ENCODE results near the gene CLTA.
"Not testable (repeated sequence)": the region's sequence is repeated elsewhere in the genome, so short reads cannot be mapped to it uniquely, and the experiment has no call there.

The CLTA gene

DNA sequence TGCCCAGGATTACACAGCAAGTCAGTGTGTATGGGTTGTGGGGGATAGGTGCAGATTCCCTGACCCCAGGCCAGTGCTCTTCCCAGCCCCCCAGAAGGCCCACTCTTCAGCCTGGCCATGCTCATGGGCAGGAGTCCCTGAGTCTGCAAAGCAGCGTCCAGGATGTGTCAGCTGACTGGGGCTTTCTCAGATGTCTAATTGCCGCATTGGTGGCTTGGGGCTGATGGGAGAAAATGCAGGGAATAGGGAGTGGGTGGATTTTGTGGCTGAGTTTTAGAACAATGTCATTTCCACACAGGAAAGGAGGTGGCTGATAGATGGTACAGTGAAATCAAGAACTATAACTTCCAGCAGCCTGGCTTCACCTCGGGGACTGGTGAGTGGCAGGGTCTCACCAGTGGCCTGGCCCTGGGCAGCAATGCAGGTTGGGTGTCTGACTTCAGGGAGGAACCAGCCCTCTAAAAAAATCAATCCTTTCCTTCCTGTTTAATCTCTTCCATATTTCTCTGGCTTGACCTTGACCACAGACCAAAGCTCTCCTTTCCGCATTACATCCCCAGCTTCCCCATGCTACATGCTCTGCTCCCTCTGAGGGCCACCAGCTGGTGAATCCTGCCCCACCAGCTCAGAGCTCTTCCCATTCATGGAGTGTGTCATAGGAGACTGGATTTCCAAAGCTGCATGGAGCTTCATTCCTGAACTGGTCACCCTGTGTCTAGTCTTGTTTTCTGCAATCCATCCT is 40.0 kb upstream of the CLTA start:
- DNase-seq: no peak
- Mint-ChIP-seq H3K4me1 (peaks cover 85% of the 10 kb centered on the region), H3K36me3 (peaks cover 47% of the 10 kb centered on the region), H3K27me3 (no peaks in the 10 kb centered on the region), H3K4me3 (peak overlapping the region; percentile 74), H3K9me3 (peaks cover 13% of the 10 kb centered on the region), H3K27ac (peak overlapping the region; percentile 97)
- CTCF ChIA-PET: interaction anchor here (0.7 to 2.3 kb wide), 7 partner anchors 11 to 47 kb away, joined by 3 to 5 read pairs (median 4); partner anchors contain the start of gene GLIPR2

DNA sequence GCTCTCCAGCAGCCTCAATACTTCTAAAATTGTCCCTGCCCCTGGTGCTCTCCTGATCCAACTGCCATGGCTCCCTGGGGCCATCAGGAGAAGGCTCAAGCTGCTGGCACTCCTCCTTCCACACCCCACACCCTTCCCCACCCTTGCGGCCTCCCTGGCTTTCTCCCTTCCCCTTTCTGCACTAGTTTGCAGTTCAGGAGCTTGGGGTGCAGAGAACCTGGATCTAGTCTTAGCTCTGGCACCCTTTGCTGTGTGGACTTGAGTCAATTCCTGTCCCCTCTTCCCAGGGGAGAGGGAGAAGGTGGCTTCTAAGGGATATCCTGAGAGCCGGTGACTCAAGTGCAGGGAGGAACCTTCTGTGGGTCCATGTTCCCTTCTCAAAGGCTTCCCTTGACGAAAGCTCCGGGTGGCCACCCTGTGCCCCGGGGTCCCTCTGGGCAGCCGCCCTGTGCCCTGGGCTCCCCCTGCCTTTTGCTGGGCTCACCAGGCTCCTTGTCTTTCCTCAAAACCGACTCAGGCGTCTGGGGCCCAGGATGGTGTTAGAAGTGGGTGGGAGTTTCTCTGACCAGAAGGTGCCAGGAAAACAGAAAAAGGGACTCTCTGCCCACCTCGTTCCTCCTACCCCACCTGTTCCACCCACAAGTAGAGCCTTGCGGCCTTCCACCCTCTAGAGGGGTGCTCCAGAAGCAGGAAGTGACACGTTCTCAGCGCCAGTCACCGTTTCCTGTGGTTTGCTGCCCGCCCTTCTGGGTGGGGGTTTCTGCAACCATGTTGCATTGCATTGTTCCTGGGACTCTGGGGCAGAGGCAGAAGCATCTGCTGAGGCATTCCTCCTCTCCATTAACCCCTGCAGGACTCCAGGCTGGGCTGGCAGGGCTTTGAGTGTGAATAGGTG is 39.2 kb upstream of the CLTA start:
- CTCF ChIA-PET: interaction anchor here (0.6 to 2.3 kb wide), 7 partner anchors 12 to 58 kb away, joined by 3 to 5 read pairs (median 3); partner anchors contain the start of gene GLIPR2
- Mint-ChIP-seq H3K27me3 (no peaks in the 10 kb centered on the region), H3K4me1 (peaks cover 78% of the 10 kb centered on the region), H3K4me3 (peak overlapping the region; percentile 74), H3K9me3 (peaks cover 8% of the 10 kb centered on the region), H3K36me3 (peaks cover 42% of the 10 kb centered on the region), H3K27ac (peak overlapping the region; percentile 97)
- peak; percentile 93 for DNase-seq

DNA sequence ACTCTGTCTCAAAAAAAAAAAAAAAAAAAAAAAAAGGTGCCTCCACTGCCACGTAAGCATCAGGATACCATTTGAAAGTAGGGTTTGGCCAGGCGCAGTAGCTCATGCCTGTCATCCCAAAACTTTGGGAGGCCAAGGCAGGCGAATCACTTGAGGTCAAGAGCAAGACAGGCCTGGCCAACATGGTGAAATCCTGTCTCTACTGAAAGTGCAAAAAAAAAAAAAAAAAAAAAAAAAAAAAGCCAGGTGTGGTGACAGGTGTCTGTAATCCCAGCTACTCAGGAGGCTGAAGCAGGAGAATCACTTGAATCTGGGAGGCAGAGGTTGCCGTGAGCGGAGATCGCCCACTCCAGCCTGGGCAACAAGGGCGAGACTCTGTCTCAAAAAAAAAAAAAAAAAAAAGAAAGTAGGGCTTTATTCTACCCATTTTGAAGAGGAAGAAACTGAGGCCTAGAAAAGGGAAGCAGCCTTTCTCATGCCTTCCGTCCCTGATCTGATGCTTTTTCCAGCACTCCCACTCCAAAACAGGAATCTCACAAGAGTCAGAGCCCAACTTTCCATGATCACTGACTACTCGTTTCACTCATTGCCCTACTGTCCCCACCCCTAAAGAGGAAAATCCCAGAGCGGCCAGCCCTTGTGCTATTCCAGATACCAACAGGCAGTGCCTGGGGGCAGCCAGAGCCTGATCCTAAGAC is 37.8 kb upstream of the CLTA start:
- peaks cover 37% of the 10 kb centered on the region for H3K36me3 Mint-ChIP-seq
- no peaks in the 10 kb centered on the region for H3K27me3 Mint-ChIP-seq
- DNase-seq: no peak
- H3K9me3 Mint-ChIP-seq: peaks cover 4% of the 10 kb centered on the region
- H3K4me1 Mint-ChIP-seq: peaks cover 68% of the 10 kb centered on the region
- peak overlapping the region; percentile 73 for H3K27ac Mint-ChIP-seq
- CTCF ChIA-PET: interaction anchor here (1.6 to 2.3 kb wide), 2 partner anchors 11 to 14 kb away, joined by 3 to 5 read pairs; no protein-coding TSS in a partner anchor
- no peak overlapping the region for H3K4me3 Mint-ChIP-seq

DNA sequence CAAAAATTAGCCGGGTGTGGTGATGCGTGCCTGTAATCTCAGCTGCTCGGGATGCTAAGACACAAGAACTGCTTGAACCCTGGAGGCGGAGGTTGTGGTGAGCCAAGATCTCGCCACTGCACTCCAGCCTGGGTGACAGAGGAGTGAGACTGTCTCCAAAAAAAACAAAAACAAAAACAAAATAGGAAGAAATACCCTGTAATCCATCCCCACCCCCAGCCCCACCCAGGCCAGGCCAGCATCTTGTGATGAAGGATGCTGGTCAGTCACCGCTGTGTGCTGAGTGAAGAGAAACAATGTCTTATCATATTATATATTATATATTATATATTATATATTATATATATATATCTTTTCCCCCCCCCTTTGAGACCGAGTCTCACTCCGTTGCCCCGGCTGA is 37.0 kb upstream of the CLTA start:
- CTCF ChIA-PET: interaction anchor here (3.0 kb wide), 1 partner anchor 51 kb away, joined by 9 read pairs; no protein-coding TSS in a partner anchor
- no peaks in the 10 kb centered on the region for H3K27me3 Mint-ChIP-seq
- no peak overlapping the region for H3K27ac Mint-ChIP-seq
- H3K4me3 Mint-ChIP-seq: no peak overlapping the region
- no peak for DNase-seq
- peaks cover 66% of the 10 kb centered on the region for H3K4me1 Mint-ChIP-seq
- H3K9me3 Mint-ChIP-seq: peaks cover 4% of the 10 kb centered on the region
- H3K36me3 Mint-ChIP-seq: peaks cover 45% of the 10 kb centered on the region

DNA sequence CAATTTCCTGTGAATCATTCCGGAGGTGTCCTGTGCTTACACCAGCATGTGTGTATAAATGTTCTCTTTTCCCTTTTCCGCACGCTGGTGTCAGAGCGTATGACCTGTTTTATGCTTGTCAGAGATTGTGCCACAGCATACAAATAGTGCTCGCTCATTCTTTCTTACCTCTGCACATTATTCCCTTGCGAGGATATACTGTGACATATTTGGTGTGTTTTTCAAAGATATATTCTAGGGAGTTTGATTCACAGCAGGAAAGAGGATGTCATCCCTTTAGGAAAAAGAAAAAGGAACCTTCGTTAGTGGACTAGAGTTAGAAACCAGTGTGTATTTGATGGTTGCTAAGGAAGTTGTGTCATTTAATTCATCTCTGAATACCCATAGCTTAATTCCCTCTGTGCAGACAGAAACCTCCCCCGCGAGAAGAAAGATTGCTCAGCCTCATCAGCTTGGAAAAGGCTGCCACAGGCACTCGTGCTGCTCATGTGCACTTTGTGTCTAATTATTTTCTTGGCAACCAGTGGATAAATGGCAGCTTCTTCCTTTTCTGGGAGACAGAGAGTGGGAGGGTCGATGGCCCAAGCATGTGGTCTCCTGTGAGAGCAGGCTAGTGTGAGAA is 36.3 kb upstream of the CLTA start:
- Mint-ChIP-seq H3K4me3 (no peak overlapping the region), H3K4me1 (peaks cover 62% of the 10 kb centered on the region), H3K9me3 (peaks cover 4% of the 10 kb centered on the region), H3K27me3 (no peaks in the 10 kb centered on the region), H3K27ac (no peak overlapping the region), H3K36me3 (peaks cover 46% of the 10 kb centered on the region)
- CTCF ChIA-PET: interaction anchor here (1.3 to 3.0 kb wide), 2 partner anchors 10 to 51 kb away, joined by 3 to 9 read pairs; no protein-coding TSS in a partner anchor
- DNase-seq: no peak

DNA sequence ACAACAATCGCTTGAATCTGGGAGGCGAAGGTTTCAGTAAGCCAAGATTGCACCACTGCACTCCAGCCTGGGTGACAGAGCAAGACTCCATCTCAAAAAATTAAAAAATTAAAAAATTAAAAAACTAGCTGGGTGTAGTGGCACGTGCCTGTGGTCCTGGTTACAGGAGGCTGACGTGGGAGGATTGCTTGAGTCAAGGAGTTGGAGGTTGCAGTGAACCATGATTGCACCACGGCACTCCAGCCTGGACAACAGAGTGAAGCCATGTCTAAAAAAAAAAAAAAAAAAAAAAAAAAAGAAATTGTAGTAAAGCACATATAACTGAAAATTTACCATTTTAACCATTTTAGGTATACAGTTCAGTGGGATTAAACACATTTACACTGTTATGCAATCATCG is 34.6 kb upstream of the CLTA start:
- CTCF ChIA-PET: interaction anchor here (3.0 kb wide), 1 partner anchor 53 kb away, joined by 9 read pairs; no protein-coding TSS in a partner anchor
- Mint-ChIP-seq H3K9me3 (peaks cover 4% of the 10 kb centered on the region), H3K27me3 (peaks cover 8% of the 10 kb centered on the region), H3K4me1 (peaks cover 48% of the 10 kb centered on the region), H3K27ac (no peak overlapping the region), H3K4me3 (no peak overlapping the region), H3K36me3 (peaks cover 42% of the 10 kb centered on the region)
- DNase-seq: no peak

DNA sequence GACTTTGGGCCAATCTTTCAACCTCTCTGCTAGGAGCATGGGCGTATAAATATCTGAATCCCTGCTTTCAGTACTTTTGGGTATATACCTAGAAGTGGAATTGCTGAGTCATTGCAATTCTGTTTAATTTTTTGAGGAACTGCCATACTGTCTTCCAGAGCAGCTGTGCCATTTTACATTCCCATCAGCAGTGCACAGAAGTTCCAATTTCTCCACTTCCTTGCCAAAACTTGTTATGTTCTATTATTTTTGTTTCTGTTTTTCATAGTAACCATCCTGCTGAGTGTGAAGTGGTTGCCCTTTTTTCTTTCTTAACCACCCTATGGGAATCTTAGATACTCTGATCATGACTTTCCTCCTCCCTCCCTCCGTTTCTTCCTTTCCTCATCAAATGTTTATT is 32.6 kb upstream of the CLTA start:
- no peak for DNase-seq
- Mint-ChIP-seq H3K27me3 (peaks cover 14% of the 10 kb centered on the region), H3K4me3 (no peak overlapping the region), H3K27ac (no peak overlapping the region), H3K36me3 (peaks cover 44% of the 10 kb centered on the region), H3K9me3 (peaks cover 4% of the 10 kb centered on the region), H3K4me1 (peaks cover 33% of the 10 kb centered on the region)
- CTCF ChIA-PET: interaction anchor here (0.9 kb wide), 1 partner anchor 55 kb away, joined by 5 read pairs; no protein-coding TSS in a partner anchor

DNA sequence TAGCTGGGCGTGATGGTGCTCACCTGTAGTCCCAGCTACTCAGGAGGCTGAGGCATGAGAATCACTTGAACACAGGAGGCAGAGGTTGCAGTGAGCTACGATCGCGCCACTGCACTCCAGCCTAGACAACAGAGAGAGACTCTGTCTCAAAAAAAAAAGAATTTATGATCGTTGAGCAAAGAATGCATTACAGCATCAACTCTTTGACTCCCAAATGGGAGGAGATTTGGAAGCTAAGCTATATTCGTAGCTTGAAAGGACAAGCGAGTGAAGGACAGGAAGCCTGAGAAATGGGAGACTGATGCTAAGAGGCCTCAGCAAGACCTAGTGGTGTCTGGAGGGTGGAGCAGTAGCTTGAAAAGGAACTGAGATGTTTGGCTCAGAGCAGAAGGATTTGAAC is 31.8 kb upstream of the CLTA start:
- Mint-ChIP-seq H3K36me3 (peaks cover 38% of the 10 kb centered on the region), H3K27ac (no peak overlapping the region), H3K4me1 (peaks cover 27% of the 10 kb centered on the region), H3K27me3 (peaks cover 14% of the 10 kb centered on the region), H3K9me3 (peaks cover 4% of the 10 kb centered on the region), H3K4me3 (no peak overlapping the region)
- CTCF ChIA-PET: interaction anchor here (0.9 kb wide), 1 partner anchor 55 kb away, joined by 5 read pairs; no protein-coding TSS in a partner anchor
- DNase-seq: no peak

DNA sequence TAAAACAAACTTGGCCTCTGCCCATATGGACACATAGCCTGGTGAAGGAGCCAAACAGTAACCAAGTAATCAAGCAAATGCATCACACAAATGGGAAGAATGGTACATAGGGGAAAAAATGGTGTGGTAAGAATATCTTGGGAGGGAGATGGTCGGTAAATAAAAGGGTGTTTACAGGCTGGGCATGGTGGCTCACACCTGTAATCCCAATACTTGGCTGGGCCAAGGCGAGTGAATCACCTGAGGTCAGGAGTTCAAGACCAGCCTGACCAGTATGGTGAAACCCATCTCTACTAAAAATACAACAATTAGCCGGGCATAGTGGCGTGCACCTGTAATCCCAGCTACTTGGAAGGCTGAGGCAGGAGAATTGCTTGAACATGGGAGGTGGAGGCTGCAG is 31.2 kb upstream of the CLTA start:
- Mint-ChIP-seq H3K27me3 (peaks cover 16% of the 10 kb centered on the region), H3K4me1 (peaks cover 21% of the 10 kb centered on the region), H3K36me3 (peaks cover 32% of the 10 kb centered on the region)
- H3K4me3 Mint-ChIP-seq, H3K9me3 Mint-ChIP-seq, H3K27ac Mint-ChIP-seq, DNase-seq, CTCF ChIA-PET: not testable (repeated sequence)

DNA sequence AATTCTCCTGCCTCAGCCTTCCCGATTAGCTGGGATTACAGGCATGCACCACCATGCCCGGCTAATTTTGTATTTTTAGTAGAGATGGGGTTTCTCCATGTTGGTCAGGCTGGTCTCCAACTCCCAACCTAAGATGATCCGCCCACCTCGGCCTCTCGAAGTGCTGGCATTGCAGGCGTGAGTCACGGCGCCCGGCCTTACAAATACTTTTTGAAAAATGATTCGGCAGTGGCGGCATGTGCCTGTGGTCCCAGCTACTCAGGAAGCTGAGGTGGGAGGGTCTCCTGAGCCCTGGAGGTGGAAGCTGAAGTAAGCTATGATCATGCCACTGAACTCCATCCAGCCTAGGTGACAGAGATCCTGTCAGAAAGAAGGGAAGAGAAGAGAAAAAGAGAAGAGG is 30.6 kb upstream of the CLTA start:
- Mint-ChIP-seq H3K4me1 (peaks cover 20% of the 10 kb centered on the region), H3K36me3 (peaks cover 28% of the 10 kb centered on the region), H3K27me3 (peaks cover 22% of the 10 kb centered on the region)
- CTCF ChIA-PET, H3K4me3 Mint-ChIP-seq, DNase-seq, H3K9me3 Mint-ChIP-seq, H3K27ac Mint-ChIP-seq: not testable (repeated sequence)

DNA sequence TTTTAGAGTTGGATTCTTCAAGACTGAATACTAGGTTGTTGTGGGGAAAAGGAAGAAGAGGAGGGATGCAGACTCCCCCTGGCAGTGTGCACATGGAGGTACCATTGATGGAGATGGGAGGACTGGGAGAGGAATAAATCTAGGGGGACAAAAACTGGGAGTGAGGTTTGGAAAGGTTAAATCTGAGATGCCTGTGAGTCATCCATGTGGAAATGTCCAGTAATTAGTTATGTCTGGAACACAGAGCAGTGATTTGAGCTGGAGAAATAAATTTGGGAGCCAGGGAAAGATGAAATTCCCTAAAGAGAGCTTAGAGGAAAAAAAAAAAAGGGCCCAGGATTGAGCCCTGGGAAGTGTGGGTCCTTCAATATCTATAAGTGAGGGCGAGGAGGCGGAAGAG is 29.5 kb upstream of the CLTA start:
- DNase-seq: no peak
- peaks cover 4% of the 10 kb centered on the region for H3K9me3 Mint-ChIP-seq
- CTCF ChIA-PET: interaction anchor here (1.1 kb wide), 1 partner anchor 138 kb away, joined by 3 read pairs; no protein-coding TSS in a partner anchor
- peaks cover 26% of the 10 kb centered on the region for H3K36me3 Mint-ChIP-seq
- peaks cover 26% of the 10 kb centered on the region for H3K4me1 Mint-ChIP-seq
- no peak overlapping the region for H3K4me3 Mint-ChIP-seq
- peaks cover 27% of the 10 kb centered on the region for H3K27me3 Mint-ChIP-seq
- no peak overlapping the region for H3K27ac Mint-ChIP-seq

DNA sequence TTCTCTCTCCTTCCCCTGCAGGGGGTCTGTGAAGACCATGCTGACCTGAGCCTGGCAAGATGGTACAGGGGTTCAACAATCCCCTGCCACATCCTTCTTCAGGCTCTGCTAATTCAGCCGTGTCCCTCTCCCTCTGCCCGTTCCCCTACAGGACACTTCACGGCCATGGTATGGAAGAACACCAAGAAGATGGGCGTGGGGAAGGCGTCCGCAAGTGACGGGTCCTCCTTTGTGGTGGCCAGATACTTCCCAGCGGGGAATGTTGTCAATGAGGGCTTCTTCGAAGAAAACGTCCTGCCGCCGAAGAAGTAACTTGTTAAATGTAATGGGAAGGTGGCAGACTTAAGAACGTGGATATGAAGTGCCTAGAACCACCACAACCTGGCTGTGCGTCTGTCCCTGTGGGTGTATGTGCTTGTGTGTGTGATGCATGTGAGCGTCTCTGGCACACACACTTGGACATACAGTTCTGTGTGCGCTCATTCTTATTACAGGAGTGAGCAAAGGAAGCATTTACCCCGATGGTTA is 28.4 kb upstream of the CLTA start:
- no peak for DNase-seq
- Mint-ChIP-seq H3K9me3 (no peaks in the 10 kb centered on the region), H3K4me1 (peaks cover 33% of the 10 kb centered on the region), H3K27ac (no peak overlapping the region), H3K27me3 (peaks cover 35% of the 10 kb centered on the region), H3K36me3 (peaks cover 21% of the 10 kb centered on the region), H3K4me3 (no peak overlapping the region)
- CTCF ChIA-PET: interaction anchor here (1.3 to 8.2 kb wide), 3 partner anchors 26 to 154 kb away, joined by 4 to 221 read pairs (median 5); partner anchors contain the start of gene GLIPR2

Data from activated naive CD4-positive, alpha-beta T cell treated with anti-CD3 and anti-CD28 coated beads, Interleukin-2, amount 10 ng/mL, durations not matched to agents 7 days and 5 days (primary cell).